HCT116 (cell line): ENCODE results near the gene CYB5D1. TPM values are rescaled to one million over a fixed set of nuclear protein-coding genes. Genes with fewer than 3 reads are reported as not detected.
A peak's percentile ranks its signal among the peaks of the same experiment; 100 is the strongest.

Experiments used
- ATAC-seq: fragments of 200-7000 bp; cut with Tn5 transposase; 2 replicates; pipeline ENCODE4 v1.9.1; 2020; ENCODE audit warnings: mild to moderate bottlenecking, moderate library complexity
- BruUV-seq: library from RNA; stranded (reverse); fragments of 400-500 nt; replicated peaks from 2 replicates; lab custom pipeline; 2021; lab: Mats Ljungman, UMichigan
- CTCF ChIA-PET: fragments of 300-600 bp; sonication (Branson Sonifier 250); formaldehyde crosslinking; loops from one replicate; lab custom pipeline; 2021; ENCODE audit warnings: antibody characterized with exemption; lab: Charles Lee
- POLR2A ChIA-PET: fragments of 300-600, 350-600 bp; sonication (Branson Sonifier 250); formaldehyde crosslinking; loops from one replicate; lab custom pipeline; 2021; ENCODE audit warnings: antibody characterized with exemption; lab: Charles Lee
- RAD21 ChIA-PET, 2 experiments: fragments of 300-600 bp; sonication (Branson Sonifier 250); formaldehyde crosslinking; loops; one replicate each; lab custom pipeline; 2023; ENCODE audit warnings: low total read pairs in 2 of 2; ENCODE audit not compliant: uncharacterized antibody in 2 of 2, unreplicated experiment in 2 of 2, low non-redundant PET in 1 of 2; lab: Charles Lee
- DNase-seq: peaks from one replicate; pipeline ENCODE4 v3.0.0-alpha.2; 2010; ENCODE audit warnings: low read depth, low spot score
- H2AFZ ChIP-seq: fragments of 200-600 bp; shearing (Covaris generic), sonication (generic); 2 replicates; pipeline ENCODE4 v1.6.1; 2017; ENCODE audit warnings: low read depth, mixed run types, mixed read lengths, antibody characterized with exemption, low read length; ENCODE audit not compliant: poor library complexity, severe bottlenecking
- H3K27ac ChIP-seq: 2 replicates; pipeline ENCODE4 v1.5.1; 2012; ENCODE audit warnings: low read depth, low read length
- H3K27me3 ChIP-seq: fragments of 200-600 bp; sonication (generic); 2 replicates; pipeline ENCODE4 v1.6.1; 2016; ENCODE audit warnings: mixed run types, low read length, mixed read lengths; ENCODE audit not compliant: insufficient read depth
- H3K36me3 ChIP-seq, 2 experiments: fragments of 200-500 bp in 1 of 2; fragments of 200-600 bp in 1 of 2; sonication (Bioruptor generic) in 1 of 2; sonication (generic) in 1 of 2; 2 replicates each; pipeline versions ENCODE4 v1.5.1 to v1.6.1; 2014 to 2016; ENCODE audit warnings: low read length in 2 of 2, inconsistent platforms in 1 of 2, mixed read lengths in 1 of 2, mixed run types in 1 of 2; ENCODE audit not compliant: insufficient read depth in 2 of 2, control insufficient read depth in 1 of 2
- H3K4me1 ChIP-seq, 2 experiments: fragments of 200-600 bp in 1 of 2; sonication (generic) in 1 of 2; 2 replicates each; pipeline versions ENCODE4 v1.5.1 to v1.6.1; 2012 to 2017; ENCODE audit warnings: low read length in 2 of 2, inconsistent platforms in 1 of 2, mild to moderate bottlenecking in 1 of 2, mixed read lengths in 1 of 2, mixed run types in 1 of 2, moderate library complexity in 1 of 2; ENCODE audit not compliant: insufficient read depth in 2 of 2, control insufficient read depth in 1 of 2
- H3K4me2 ChIP-seq: fragments of 200-600 bp; sonication (generic); 2 replicates; pipeline ENCODE4 v1.6.1; 2017; ENCODE audit warnings: mixed run types, low read length, mixed read lengths
- H3K4me3 ChIP-seq, 2 experiments: fragments of 200-600 bp in 1 of 2; sonication (generic) in 1 of 2; replicated peaks in 1 of 2; 2 replicates each; pipeline ENCODE4 v1.5.1; 2011 to 2016; ENCODE audit warnings: low read length in 2 of 2, control low read depth in 1 of 2, low read depth in 1 of 2, mild to moderate bottlenecking in 1 of 2, mixed read lengths in 1 of 2, mixed run types in 1 of 2
- H3K79me2 ChIP-seq: fragments of 200-600 bp; sonication (generic); 2 replicates; pipeline ENCODE4 v1.6.1; 2017; ENCODE audit warnings: mild to moderate bottlenecking, mixed run types, low read length, moderate library complexity, mixed read lengths; ENCODE audit not compliant: insufficient read depth
- H3K9ac ChIP-seq: fragments of 200-600 bp; sonication (generic); 2 replicates; pipeline ENCODE4 v1.6.1; 2016; ENCODE audit warnings: low read length, mixed read lengths
- H3K9me2 ChIP-seq: fragments of 200-600 bp; sonication (generic), shearing (Covaris generic); 2 replicates; pipeline ENCODE4 v1.6.1; 2017; ENCODE audit warnings: mixed run types, mild to moderate bottlenecking, moderate library complexity; ENCODE audit not compliant: insufficient read depth
- H3K9me3 ChIP-seq, 2 experiments: fragments of 200-500 bp in 1 of 2; fragments of 200-600 bp in 1 of 2; sonication (Bioruptor generic) in 1 of 2; sonication (generic) in 1 of 2; 2 replicates each; pipeline ENCODE4 v1.6.1; 2014 to 2017; ENCODE audit warnings: low read length in 2 of 2, mixed read lengths in 2 of 2, inconsistent platforms in 1 of 2, low read depth in 1 of 2, mild to moderate bottlenecking in 1 of 2, mixed run types in 1 of 2, moderate library complexity in 1 of 2; ENCODE audit not compliant: control insufficient read depth in 1 of 2, insufficient read depth in 1 of 2
- H4K20me1 ChIP-seq: fragments of 200-600 bp; sonication (generic), shearing (Covaris generic); 2 replicates; pipeline ENCODE4 v1.6.1; 2017; ENCODE audit warnings: mixed run types, mild to moderate bottlenecking, moderate library complexity; ENCODE audit not compliant: insufficient read depth
- CTCF ChIP-seq, 3 experiments: fragments of 200-600 bp in 1 of 3; sonication (generic) in 1 of 3; IDR thresholded peaks in 2 of 3; conservative IDR thresholded peaks in 1 of 3; 2 replicates each; pipeline ENCODE4 v1.5.1; 2012 to 2017; ENCODE audit warnings: low read depth in 2 of 3, low read length in 2 of 3, antibody characterized with exemption in 1 of 3, borderline replicate concordance in 1 of 3, control low read depth in 1 of 3, mild to moderate bottlenecking in 1 of 3, mixed read lengths in 1 of 3, mixed run types in 1 of 3, moderate library complexity in 1 of 3; ENCODE audit not compliant: insufficient read depth in 1 of 3
- EGR1 ChIP-seq: IDR thresholded peaks from 2 replicates; pipeline ENCODE4 v1.6.1; 2012; ENCODE audit warnings: low read depth
- EZH2 ChIP-seq: fragments of 200-600 bp; sonication (generic); IDR thresholded peaks from 2 replicates; pipeline ENCODE4 v1.6.1; 2017; ENCODE audit warnings: antibody characterized with exemption, mixed run types
- JUND ChIP-seq: IDR thresholded peaks from 2 replicates; pipeline ENCODE4 v1.6.1; 2012
- MAX ChIP-seq: IDR thresholded peaks from 2 replicates; pipeline ENCODE4 v1.6.1; 2012
- POLR2A ChIP-seq: IDR thresholded peaks from 2 replicates; pipeline ENCODE4 v1.7.0; 2011; ENCODE audit warnings: borderline replicate concordance; ENCODE audit not compliant: insufficient read depth, insufficient read length; ENCODE audit errors: extremely low read depth
- SP1 ChIP-seq: IDR thresholded peaks from 2 replicates; pipeline ENCODE4 v1.6.1; 2012; ENCODE audit warnings: low read depth
- TCF7L2 ChIP-seq: IDR thresholded peaks from 2 replicates; pipeline ENCODE4 v1.7.0; 2011; ENCODE audit warnings: borderline replicate concordance, inconsistent platforms; ENCODE audit not compliant: insufficient read depth, insufficient read length; ENCODE audit errors: extremely low read depth
- YY1 ChIP-seq: IDR thresholded peaks from 2 replicates; pipeline ENCODE4 v1.6.1; 2011; ENCODE audit warnings: low read length, low read depth, moderate library complexity, mild to moderate bottlenecking; ENCODE audit not compliant: insufficient replicate concordance; ENCODE audit errors: extremely low read depth
- ZBTB33 ChIP-seq: IDR thresholded peaks from 2 replicates; pipeline ENCODE4 v1.6.1; 2011; ENCODE audit warnings: mild to moderate bottlenecking, low read length, moderate library complexity; ENCODE audit not compliant: insufficient replicate concordance; ENCODE audit errors: extremely low read depth
- intact Hi-C: fragments of 100-400 bp; cut with micrococcal nuclease; formaldehyde crosslinking; loops from 2 replicates; pipeline ENCODE4 v1.10.0; 2022
- total RNA-seq: library from RNA; stranded (reverse); gene quantifications from one replicate; pipeline ENCODE4 v1.2.1, GENCODE V29; 2021; ENCODE audit not compliant: unreplicated experiment

The CYB5D1 gene
- total RNA-seq, 1 experiment from 2014 or later: 21.5 TPM

GRCh38 chr17:7849751-7850504 is 7.9 kb upstream of the CYB5D1 start:
- Histone ChIP-seq H3K4me2 (peak overlapping the region; percentile 95; the same call in 1 of the 2 replicates), H3K27me3 (no peaks in the 10 kb centered on the region), H3K36me3 (peaks cover 27 to 31% of the 10 kb centered on the region in 2 experiments), H4K20me1 (no peaks in the 10 kb centered on the region), H3K79me2 (peaks cover 45% of the 10 kb centered on the region), H3K9me3 (no peaks in the 10 kb centered on the region), H2AFZ (no peak overlapping the region), H3K27ac (peak overlapping the region; percentile 68; the same call in 1 of the 2 replicates), H3K9me2 (no peaks in the 10 kb centered on the region), H3K4me1 (peaks cover 20 to 37% of the 10 kb centered on the region in 2 experiments), H3K4me3 (peak overlapping the region; percentile 5 to 77; a peak in 2 of 4 replicates), H3K9ac (peak overlapping the region; percentile 80)
- no peak for TF ChIP-seq ZBTB33
- no peak for TF ChIP-seq CTCF (IDR thresholded peaks at IDR 0.05 in 2 of 3, conservative IDR thresholded peaks at IDR 0.05 in 1 of 3; ENCODE audit: borderline replicate concordance in 1 of 3, insufficient read depth in 1 of 3, low read depth in 2 of 3, low read length in 2 of 3)
- TF ChIP-seq YY1: no peak
- no peak for TF ChIP-seq JUND
- TF ChIP-seq EZH2: no peak
- no peak for TF ChIP-seq TCF7L2
- no peak for TF ChIP-seq MAX
- no peak for TF ChIP-seq POLR2A
- TF ChIP-seq SP1: no peak
- TF ChIP-seq EGR1: no peak
- ChIA-PET CTCF (interaction anchor here (1.9 kb wide), 2 partner anchors 15 to 106 kb away, joined by 5 to 7 read pairs; no protein-coding TSS in a partner anchor), RAD21 (no interaction called here), POLR2A (interaction anchor here (2.2 kb wide), 1 partner anchor 7 kb away, joined by 7 read pairs; no protein-coding TSS in a partner anchor)
- intact Hi-C loops: loop anchor here (2.0 kb wide), 1 partner anchor 107 kb away; no protein-coding TSS in a partner anchor
- ATAC-seq (no peak), DNase-seq (no peak)
- BruUV-seq: no TSS peak
